Occipital lobe (tissue), 1 donor: ENCODE data around the gene DNAJC7. TPM values are rescaled to one million over a fixed set of nuclear protein-coding genes. Genes with fewer than 3 reads are reported as not detected.

Experiments
- total RNA-seq: library from RNA; depleted of rRNA; stranded (reverse); fragments of >200 nt; gene quantifications from one replicate; pipeline ENCODE4 v1.2.3, GENCODE V29; 2014

DNAJC7 gene
- total RNA-seq, 1 donor from 2014 or later, result 78.0 TPM

Other genes with a start within 250 kb of the DNAJC7 start
- gene JUP, start 230.7 kb downstream of the DNAJC7 start, total RNA-seq, result 37.4 TPM
- 10.3 TPM for gene P3H4, start 205.5 kb downstream of the DNAJC7 start, total RNA-seq
- gene FKBP10, start 204.4 kb downstream of the DNAJC7 start, total RNA-seq, result 11.2 TPM
- gene NT5C3B, start 181.2 kb downstream of the DNAJC7 start, total RNA-seq, result 85.8 TPM
- gene KLHL10, start 179.6 kb downstream of the DNAJC7 start, total RNA-seq, result not detected
- gene KLHL11, start 152.0 kb downstream of the DNAJC7 start, total RNA-seq, result 74.9 TPM
- gene ACLY, start 98.5 kb downstream of the DNAJC7 start, total RNA-seq, result 118 TPM
- gene ODAD4, start 86.8 kb downstream of the DNAJC7 start, total RNA-seq, result 1.6 TPM
- 40.7 TPM for gene CNP, start 50.6 kb downstream of the DNAJC7 start, total RNA-seq
- 31.5 TPM for gene NKIRAS2, start 2.7 kb upstream of the DNAJC7 start, total RNA-seq
- gene C17orf113, start 33.2 kb upstream of the DNAJC7 start, total RNA-seq, result 3.7 TPM
- gene ZNF385C, start 81.0 kb upstream of the DNAJC7 start, total RNA-seq, result 0.31 TPM
- gene DHX58, start 95.3 kb upstream of the DNAJC7 start, total RNA-seq, result 1.1 TPM
- gene KAT2A, start 103.9 kb upstream of the DNAJC7 start, total RNA-seq, result 9.0 TPM
- gene HSPB9, start 105.4 kb upstream of the DNAJC7 start, total RNA-seq, result not detected
- gene RAB5C, start 137.6 kb upstream of the DNAJC7 start, total RNA-seq, result 35.1 TPM
- 0.31 TPM for gene KCNH4, start 163.7 kb upstream of the DNAJC7 start, total RNA-seq
- gene HCRT, start 168.0 kb upstream of the DNAJC7 start, total RNA-seq, result not detected
- gene GHDC, start 177.1 kb upstream of the DNAJC7 start, total RNA-seq, result 5.5 TPM